Measurements from ENCODE around the gene EFNA1.

EFNA1 gene

GRCh38 chr1:155083865-155084721 is 43.6 kb upstream of the EFNA1 start:
- TF ChIP-seq POLR2AphosphoS5 (IDR thresholded peaks at IDR 0.05; ENCODE audit: low read depth, low read length): no peak
- TF ChIP-seq POLR2A (IDR thresholded peaks at IDR 0.05; ENCODE audit: low read depth, low read length): no peak
- TF ChIP-seq TAF1 (IDR thresholded peaks at IDR 0.05; ENCODE audit: borderline replicate concordance, low read depth, low read length): no peak
- FAIRE-seq (no peak), DNase-seq (ENCODE audit: insufficient read length) (no peak)

GRCh38 chr1:155084722-155085503 is 42.8 kb upstream of the EFNA1 start:
- DNase-seq (ENCODE audit: insufficient read length) (peak; percentile 96), FAIRE-seq (peak; percentile 99)
- TF ChIP-seq TAF1 (IDR thresholded peaks at IDR 0.05; ENCODE audit: borderline replicate concordance, low read depth, low read length) (no peak), POLR2AphosphoS5 (IDR thresholded peaks at IDR 0.05; ENCODE audit: low read depth, low read length) (no peak), POLR2A (IDR thresholded peaks at IDR 0.05; ENCODE audit: low read depth, low read length) (no peak)

DNA sequence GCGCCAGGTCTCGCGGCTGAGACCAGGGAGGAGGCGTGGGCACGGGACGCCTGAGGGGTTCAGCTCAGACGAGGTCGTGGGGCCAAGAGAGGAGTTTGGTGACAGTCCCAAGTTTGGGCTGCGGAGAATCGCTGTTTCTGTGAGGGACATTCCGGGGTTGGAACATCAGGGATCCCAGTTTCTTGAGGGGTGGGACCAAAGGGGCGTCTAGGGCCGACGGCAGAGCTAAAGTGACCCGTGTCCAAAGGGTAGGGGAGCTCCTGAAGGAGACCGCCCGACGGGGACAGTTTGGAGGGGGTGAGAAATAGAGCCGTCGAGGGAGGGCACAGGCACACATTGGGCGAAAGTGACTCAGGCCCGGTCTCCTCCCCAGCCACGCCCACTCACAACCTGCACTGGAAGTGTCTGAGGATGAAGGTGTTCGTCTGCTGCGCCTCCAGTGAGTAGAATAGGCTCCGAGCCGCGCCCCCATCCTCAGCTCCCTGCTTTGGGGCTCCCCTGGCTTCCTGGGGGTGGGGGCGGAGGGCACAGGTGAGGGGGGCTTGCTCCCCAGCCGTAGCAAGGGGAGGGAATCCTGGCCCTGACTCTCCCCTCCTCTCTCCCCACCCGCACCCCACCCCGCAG is 42.1 kb upstream of the EFNA1 start:
- FAIRE-seq (no peak), DNase-seq (ENCODE audit: insufficient read length) (no peak)
- TF ChIP-seq TAF1 (IDR thresholded peaks at IDR 0.05; ENCODE audit: borderline replicate concordance, low read depth, low read length) (no peak), POLR2AphosphoS5 (IDR thresholded peaks at IDR 0.05; ENCODE audit: low read depth, low read length) (no peak), POLR2A (IDR thresholded peaks at IDR 0.05; ENCODE audit: low read depth, low read length) (no peak)

- no peak for FAIRE-seq
- TF ChIP-seq POLR2A (IDR thresholded peaks at IDR 0.05; ENCODE audit: low read depth, low read length): no peak
- no peak for TF ChIP-seq TAF1 (IDR thresholded peaks at IDR 0.05; ENCODE audit: borderline replicate concordance, low read depth, low read length)
- no peak for TF ChIP-seq POLR2AphosphoS5 (IDR thresholded peaks at IDR 0.05; ENCODE audit: low read depth, low read length)
- peak; percentile 80 for DNase-seq (ENCODE audit: insufficient read length)
Measured at GRCh38 chr1:155086128-155086741, 41.4 kb upstream of the EFNA1 start.

DNA sequence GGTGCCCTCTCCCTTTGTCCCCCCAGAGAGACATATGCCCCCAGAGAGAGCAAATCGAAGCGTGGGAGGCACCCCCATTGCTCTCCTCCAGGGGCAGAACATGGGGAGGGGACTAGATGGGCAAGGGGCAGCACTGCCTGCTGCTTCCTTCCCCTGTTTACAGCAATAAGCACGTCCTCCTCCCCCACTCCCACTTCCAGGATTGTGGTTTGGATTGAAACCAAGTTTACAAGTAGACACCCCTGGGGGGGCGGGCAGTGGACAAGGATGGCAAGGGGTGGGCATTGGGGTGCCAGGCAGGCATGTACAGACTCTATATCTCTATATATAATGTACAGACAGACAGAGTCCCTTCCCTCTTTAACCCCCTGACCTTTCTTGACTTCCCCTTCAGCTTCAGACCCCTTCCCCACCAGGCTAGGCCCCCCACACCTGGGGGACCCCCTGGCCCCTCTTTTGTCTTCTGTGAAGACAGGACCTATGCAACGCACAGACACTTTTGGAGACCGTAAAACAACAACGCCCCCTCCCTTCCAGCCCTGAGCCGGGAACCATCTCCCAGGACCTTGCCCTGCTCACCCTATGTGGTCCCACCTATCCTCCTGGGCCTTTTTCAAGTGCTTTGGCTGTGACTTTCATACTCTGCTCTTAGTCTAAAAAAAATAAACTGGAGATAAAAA is 40.7 kb upstream of the EFNA1 start:
- FAIRE-seq (no peak), DNase-seq (ENCODE audit: insufficient read length) (no peak)
- TF ChIP-seq POLR2AphosphoS5 (IDR thresholded peaks at IDR 0.05; ENCODE audit: low read depth, low read length): no peak
- no peak for TF ChIP-seq TAF1 (IDR thresholded peaks at IDR 0.05; ENCODE audit: borderline replicate concordance, low read depth, low read length)
- TF ChIP-seq POLR2A (IDR thresholded peaks at IDR 0.05; ENCODE audit: low read depth, low read length): no peak

- FAIRE-seq: peak; percentile 95
- TF ChIP-seq POLR2AphosphoS5 (IDR thresholded peaks at IDR 0.05; ENCODE audit: low read depth, low read length) (no peak), TAF1 (IDR thresholded peaks at IDR 0.05; ENCODE audit: borderline replicate concordance, low read depth, low read length) (no peak), POLR2A (IDR thresholded peaks at IDR 0.05; ENCODE audit: low read depth, low read length) (no peak)
- DNase-seq (ENCODE audit: insufficient read length): peak; percentile 65
Measured at GRCh38 chr1:155091071-155092051, 36.3 kb upstream of the EFNA1 start.

- FAIRE-seq (no peak), DNase-seq (ENCODE audit: insufficient read length) (no peak)
- TF ChIP-seq POLR2A (IDR thresholded peaks at IDR 0.05; ENCODE audit: low read depth, low read length) (no peak), POLR2AphosphoS5 (IDR thresholded peaks at IDR 0.05; ENCODE audit: low read depth, low read length) (no peak), TAF1 (IDR thresholded peaks at IDR 0.05; ENCODE audit: borderline replicate concordance, low read depth, low read length) (no peak)
Measured at GRCh38 chr1:155092131-155092530, 35.5 kb upstream of the EFNA1 start.

DNA sequence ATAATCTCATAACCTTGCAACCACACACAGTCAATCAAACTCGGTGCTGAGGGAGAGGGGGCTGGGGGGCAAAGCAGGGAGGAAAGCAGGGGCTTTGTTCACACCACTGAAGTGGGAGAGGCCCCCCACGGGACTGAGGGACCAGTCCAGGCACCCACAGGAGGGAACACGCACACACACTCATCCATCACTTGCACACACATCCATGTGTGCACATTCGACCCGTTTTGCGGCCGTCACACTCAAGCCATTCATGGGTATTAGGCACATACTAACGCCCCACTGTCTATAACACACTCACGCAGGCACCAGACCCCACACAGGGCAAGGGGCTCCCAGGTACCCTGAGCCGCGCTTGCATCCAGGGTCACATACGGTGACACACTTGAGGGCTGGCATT is 35.0 kb upstream of the EFNA1 start:
- no peak for DNase-seq (ENCODE audit: insufficient read length)
- FAIRE-seq: no peak
- TF ChIP-seq TAF1 (IDR thresholded peaks at IDR 0.05; ENCODE audit: borderline replicate concordance, low read depth, low read length) (no peak), POLR2A (IDR thresholded peaks at IDR 0.05; ENCODE audit: low read depth, low read length) (no peak), POLR2AphosphoS5 (IDR thresholded peaks at IDR 0.05; ENCODE audit: low read depth, low read length) (no peak)

- TF ChIP-seq POLR2AphosphoS5 (IDR thresholded peaks at IDR 0.05; ENCODE audit: low read depth, low read length) (no peak), TAF1 (IDR thresholded peaks at IDR 0.05; ENCODE audit: borderline replicate concordance, low read depth, low read length) (no peak), POLR2A (IDR thresholded peaks at IDR 0.05; ENCODE audit: low read depth, low read length) (no peak)
- DNase-seq (ENCODE audit: insufficient read length) (no peak), FAIRE-seq (no peak)
Measured at GRCh38 chr1:155093911-155094621, 33.6 kb upstream of the EFNA1 start.
